ENCODE measurements around the gene GPR141.
"Not testable (repeated sequence)": the region's sequence is repeated elsewhere in the genome, so short reads cannot be mapped to it uniquely, and the experiment has no call there.

Gene GPR141

DNA sequence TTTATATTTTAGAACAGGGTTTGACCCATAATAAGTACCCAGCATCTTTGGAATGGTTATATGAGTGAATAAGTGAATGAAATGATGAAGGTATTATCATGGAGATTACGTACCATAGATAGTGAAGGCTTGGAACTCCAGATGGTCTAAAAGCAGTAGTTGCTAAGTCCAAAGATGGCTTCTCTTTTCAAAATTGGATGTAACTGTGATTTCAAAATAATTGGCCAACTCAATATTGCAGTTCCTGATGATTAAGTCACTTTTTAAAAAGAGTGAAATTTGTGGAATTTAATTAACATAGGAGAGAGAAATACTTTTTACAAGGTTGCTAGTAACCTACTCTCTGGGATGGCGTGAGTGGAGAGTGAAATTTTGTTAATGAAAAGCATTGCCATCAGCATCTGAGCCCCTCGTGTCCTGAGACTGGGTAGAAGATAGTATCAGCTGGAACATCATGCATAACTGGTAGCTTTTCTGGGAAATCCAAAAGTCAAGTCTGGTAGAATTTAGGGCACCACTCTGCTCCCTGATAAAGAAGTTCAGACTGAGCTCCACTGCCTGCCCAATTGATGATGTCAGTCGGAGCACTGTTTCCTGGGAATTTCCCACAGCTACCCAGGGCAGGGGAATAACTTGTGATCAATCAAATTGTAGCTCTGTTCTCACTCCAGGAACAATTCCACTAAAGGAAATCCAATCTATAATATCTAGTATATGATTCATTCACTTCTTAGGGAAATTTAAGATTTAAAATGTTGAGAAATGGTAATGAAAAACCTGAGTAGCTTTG lies 3.2 kb downstream of the GPR141 start:
- no peak for DNase-seq

DNA sequence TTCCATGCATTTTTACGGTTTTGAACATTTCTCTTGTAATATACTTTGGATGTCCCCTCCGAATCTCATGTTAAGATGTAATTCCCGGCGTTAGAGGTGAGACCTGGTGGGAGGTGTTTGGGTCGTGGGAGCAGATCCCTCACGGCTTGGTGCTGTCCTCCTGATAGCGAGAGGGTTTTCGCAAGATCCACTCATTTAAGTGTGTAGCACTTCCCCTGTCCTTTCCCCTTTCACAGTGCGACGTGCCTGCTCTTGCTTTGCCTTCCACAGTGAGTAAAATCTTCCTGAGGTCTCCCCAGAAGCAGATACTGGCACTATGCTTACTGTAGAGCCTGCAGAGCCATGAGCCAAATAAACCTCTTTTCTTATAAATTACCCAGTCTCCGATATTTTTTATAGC lies 6.6 kb downstream of the GPR141 start:
- DNase-seq = no peak

DNA sequence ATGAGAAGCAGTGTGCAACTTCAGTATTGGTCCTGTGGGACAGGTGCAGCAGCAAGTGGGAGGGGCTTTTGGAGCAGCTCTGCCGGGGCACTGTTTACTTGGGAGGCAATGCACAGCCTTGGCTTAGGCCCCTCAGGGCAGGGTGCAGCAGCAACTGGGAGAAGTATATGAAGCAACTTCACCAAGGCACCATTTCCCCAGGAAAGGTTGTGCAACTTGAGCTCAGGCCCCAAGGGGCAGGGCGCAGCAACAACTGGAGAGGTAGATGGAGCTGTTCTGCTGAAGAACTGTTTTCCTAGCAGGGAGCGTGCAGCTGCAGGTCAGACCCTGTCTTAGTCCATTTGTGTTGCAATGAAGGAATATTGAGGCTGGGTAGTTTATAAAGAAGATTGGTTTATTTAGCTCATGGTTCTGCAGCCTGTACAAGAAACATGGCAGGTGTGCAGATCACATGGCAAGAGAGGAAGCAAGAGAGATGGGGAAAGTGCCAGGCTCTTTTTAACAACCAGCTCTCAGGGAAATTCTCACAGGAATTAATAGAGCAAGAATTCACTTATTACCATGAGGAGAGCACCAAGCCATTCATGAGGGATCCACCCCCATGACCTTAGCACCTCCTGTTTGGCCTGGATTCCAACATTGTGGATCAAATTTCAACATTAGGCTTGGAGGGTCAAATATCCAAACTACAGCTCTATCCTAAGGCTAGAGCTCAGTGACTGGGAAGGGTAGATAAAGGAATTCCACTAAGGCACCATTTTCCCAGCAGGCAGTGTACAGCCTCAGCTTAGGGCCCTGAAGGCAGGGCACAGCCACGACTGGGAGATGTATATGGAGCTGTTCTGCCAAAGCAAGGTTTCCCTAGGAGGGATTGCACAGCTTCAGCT lies 10.9 kb downstream of the GPR141 start:
- no peak for DNase-seq

DNA sequence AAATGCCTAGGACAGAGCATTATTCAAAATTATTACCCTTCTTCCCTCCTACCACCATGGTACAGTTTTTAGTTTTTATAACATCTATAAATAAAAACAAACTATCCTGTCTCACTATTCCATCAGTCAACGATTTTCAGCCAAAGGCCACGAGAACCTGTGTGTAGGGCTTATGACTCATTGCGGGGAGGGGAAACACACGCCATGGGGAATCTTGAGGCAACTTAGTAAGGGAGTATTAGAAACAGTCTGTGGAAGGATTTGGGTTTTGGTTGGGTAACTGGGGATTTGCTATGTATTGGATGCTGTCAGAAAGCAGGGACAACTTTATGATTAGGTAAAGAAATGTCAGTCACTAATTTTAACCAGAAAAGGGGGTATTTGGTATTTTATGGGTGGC lies 14.7 kb downstream of the GPR141 start:
- DNase-seq = no peak

DNA sequence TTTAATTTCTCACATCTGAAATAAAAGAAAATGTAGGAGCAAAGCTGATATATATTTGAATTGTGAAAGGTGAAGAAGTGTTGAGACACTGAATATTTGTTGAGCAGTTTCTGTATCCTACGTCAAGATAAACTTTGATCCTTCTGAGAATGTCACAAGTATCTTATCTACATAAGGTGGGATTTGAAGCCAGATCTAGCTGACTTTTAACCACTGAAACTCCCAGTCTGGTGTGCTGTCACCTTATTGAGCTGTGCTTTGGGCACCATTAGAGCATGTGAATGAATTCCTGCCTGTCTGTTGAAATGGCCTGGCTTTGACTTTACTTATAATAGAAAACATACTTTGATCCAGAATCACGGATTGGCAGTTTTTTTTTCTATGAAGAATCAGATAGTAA lies 15.2 kb downstream of the GPR141 start:
- no peak for DNase-seq

DNA sequence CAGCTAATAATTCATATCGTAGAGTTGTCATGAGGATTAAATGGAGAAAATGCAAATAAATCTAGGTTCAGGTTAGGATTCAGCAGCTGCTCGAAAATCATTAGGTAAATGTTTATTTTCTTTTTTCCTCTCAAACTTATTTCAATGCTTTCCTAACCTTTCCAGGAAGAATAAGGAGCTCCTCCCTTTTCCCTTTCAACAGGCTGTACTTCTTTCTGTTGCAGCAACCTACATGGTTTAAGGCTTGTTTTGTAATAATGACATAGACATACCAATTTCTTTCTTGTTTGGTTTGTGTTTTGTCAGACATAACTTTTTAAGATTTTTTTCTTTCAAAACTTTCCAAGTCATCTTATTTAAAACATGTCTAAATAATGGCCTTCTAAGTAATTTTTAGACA lies 18.2 kb downstream of the GPR141 start:
- DNase-seq = no peak

DNA sequence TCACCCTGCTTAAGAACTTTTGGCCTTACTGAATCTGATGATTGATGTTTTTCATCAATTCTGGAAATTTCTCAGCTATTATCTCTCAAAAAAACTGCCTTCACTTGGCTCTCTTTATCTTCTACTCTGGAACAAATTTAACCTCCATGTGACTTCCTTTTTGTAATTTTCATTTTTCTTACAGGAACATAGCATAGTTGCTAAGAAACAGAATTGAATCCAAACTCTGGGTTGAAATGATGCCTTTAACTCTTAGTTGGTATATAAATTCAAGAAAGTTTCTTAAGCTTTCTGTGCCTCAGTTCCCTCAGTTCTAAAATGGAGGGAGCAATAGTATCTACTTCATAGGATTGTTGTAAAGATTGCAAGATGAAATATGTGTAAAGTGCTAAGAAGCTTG lies 19.8 kb downstream of the GPR141 start:
- DNase-seq = no peak

DNA sequence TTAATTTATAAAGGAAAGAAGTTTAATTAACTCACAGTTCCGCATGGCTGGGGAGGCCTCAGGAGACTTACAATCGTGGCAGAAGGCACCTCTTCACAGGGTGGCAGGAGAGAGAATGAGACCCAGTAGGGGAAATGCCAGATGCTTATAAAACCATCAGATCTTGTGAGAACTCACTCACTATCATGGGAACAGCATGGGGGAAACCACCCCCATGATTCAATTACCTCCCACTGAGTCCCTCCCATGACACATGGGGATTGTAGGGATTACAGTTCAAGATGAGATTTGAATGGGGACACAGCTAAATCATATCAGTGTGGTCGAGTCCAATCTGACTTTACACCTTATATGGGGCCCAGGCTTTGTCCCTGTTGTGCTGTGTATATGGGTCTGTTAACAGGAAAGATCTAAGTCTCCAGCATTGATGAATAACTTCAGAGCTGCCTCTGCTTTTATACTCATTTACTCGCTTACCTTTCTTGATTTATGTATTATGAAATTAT lies 20.8 kb downstream of the GPR141 start:
- not testable (repeated sequence) for DNase-seq

DNA sequence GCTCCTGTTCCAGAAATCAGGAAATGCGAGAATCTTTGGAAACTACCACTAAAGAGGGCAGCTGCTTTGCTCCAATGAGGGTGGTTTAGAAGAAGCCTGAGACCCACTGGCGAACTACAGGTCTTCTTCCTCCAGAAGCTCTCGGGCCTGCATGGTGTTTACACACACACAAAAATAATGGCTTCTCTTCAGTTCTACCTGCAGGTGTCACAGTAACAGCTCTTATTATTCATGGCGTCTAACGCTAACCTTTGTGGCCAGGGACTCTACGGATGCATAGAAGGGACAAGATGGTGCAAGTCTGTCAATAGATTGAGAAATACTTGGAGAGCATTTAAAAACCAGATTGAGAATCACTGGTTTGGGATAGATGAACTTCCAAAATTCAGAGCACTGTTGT lies 22.4 kb downstream of the GPR141 start:
- DNase-seq = no peak

DNA sequence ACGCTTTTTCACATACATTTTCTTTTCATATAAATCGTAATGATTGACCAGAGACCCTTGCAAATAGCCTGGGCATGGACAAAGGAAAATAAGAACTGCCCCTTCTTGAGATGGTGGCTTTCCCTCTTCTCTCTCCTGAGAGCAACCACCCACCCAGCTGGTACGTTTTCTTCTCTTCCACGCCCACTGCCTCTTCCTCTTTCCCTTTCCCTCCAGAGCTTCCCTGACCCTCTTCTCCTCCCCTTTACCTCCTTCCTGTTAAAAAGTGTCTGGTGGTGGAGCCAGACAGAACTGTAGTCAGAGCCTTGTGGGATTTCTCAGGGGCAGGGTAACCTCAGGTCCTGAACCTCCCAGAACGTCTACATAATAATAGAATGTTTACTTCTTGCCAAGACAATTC lies 23.2 kb downstream of the GPR141 start:
- no peak for DNase-seq

DNA sequence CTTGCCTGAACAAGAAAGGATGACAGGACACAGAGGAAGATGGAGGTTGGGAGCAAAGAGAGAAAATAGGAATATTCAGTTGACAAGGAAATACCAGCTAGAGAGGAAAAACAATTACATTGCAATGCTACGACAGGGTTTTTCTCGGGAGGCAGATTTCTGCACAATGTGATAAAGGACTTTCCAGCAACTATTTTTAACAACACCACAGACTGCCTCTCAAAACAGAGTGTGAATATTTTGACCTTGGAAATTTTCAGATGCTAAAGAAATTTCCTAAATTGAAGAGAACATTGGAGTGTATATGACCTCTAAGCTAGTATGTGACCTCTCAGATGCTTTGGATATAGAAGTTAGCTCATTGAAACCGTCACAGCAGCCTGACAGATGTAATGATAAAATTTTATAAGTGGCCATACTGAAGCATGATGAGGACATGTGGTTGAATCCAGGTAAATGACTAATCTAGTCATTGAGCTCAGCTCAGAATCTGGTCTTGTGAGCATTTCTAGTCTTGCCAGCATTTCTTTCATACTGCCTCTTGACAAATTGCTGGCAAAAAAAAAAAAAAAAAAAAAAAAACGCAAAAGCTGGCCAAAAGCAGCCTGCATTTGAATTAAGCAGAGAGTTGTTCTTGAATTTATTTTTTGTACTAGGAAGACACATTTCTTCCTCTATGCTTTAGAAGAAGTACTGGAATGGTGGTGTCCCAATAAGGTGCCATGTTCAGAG lies 24.4 kb downstream of the GPR141 start:
- no peak for DNase-seq

DNA sequence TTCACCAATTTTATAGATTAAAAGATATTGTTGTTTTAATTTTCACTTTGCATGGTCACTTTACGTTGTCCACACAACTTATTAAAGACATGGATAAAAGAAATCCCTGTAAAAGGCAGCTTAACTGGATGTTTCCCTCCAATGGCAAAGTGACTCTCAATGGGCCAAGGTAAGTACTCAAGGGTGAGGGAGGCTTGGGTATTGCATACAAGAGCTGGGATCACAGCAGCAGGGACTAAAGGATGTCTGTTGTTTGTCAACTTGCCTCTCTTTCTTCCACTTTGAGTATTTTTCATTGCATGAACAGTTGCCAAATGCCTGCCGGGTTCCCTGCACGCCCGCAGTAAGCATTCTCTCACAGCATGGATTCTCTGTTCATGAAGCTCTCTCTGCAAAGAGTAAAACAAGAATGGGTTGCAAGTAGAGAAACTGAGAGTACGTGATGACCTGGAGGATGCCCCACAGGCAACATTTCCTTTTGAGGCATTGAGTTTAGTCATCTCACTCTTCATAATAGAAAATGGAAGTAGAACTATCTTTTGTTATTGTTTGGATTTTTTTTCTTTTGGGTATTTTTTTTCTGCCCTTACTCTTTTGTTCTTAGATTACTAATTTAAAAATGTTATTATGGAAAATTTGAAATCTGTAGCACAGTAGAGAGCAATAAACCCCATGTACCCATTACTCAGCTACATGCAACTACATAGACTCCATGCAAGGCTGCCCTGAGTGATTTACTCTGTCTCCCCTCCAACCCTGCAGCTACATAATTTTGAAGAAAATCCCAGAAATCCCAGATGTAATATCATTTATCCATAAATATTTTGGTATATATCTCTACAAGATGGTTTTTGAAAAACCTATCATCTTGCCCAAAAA lies 26.3 kb downstream of the GPR141 start:
- no peak for DNase-seq

DNA sequence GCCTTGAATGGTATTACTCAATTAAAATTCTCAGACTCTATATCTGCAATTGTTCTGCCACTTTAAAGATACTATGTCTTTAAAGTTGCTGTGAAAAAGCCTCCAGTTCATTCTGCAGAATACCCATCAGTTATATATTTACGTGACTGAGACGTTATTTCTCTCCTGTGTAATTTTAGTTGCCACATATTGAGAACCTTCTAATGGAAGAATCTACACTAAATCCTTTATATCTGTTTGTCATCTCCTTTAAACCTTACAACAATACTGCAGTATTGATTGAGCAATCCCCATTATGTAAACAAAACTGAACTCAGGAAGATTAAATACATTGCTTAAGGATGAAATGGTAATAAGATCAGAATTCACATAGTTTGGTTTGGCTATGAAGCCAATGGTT lies 30.0 kb downstream of the GPR141 start:
- no peak for DNase-seq

DNA sequence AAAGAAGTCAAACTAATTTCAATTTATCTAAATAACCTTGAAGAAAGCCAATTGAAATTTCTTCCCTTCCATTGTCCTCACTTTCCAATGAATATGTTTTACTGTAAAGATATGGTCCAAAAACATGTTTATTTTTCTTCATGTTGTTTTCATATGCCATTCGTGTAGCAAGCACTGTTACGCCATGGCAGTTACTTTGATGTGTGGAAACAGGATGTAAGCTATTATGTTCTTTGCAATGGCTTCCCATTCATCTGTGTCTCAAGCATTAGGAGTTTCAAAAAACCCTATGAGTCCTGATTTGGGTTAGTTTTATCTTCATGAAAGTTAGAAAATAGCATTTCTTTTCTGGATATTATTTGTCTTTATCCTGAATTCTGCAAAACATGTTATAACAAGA lies 31.0 kb downstream of the GPR141 start:
- no peak for DNase-seq

DNA sequence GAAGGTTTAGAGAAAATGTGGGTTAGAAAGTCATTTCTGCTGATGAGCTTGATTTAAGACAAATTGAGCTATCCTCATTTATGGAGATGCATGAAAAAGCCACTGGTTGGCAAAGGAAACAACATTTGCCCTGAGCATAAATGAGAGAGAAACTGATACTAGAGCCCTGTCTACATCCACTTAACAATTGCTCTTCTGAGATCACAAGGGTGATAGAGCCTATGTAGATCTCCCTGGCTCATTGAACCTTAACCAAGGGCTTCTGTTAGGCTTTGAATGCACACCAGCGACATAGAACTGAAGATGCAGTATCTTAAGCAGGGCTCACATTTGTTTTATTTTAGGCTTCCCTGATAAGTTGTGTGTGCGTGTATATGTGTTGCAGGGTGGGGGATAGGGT lies 35.0 kb downstream of the GPR141 start:
- DNase-seq = no peak

DNA sequence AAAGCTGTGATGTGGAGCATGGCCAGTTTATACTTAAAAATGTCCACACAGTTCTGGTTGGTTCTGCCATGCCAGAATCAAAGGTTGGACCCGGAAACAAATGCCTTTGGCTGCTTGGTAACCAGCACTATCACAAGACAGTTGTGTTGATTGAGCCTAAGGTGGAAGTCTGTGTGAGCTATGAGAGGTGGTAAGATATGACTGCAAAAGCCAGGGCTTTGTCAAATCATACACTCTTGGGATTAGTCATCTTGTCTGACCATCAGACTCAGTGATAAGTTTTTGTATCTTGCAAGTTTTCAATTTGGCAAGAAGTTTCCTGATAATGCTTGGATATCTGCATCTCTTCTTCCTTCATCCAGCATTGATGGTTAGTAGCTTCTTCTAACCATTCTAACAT lies 35.5 kb downstream of the GPR141 start:
- DNase-seq = no peak

DNA sequence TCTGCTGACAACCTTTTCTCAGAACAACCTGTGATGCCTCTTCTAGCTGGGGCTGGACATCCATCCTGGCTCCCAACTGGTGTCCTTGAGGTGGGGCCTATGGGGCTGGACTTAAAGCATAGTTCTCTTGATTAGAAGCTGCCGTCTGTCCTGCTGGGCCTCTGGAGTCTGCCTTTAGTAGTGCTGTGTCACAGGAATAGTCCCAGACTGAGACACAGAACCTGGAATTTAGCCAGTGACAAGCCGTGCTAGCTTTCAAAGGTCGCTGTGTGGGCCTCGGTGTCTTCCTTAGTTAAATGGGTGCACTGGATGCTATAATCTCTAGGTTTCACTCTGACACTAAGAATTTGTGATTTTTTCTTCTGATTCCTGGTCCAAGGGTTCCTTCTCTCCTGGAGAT lies 41.2 kb downstream of the GPR141 start:
- no peak for DNase-seq

DNA sequence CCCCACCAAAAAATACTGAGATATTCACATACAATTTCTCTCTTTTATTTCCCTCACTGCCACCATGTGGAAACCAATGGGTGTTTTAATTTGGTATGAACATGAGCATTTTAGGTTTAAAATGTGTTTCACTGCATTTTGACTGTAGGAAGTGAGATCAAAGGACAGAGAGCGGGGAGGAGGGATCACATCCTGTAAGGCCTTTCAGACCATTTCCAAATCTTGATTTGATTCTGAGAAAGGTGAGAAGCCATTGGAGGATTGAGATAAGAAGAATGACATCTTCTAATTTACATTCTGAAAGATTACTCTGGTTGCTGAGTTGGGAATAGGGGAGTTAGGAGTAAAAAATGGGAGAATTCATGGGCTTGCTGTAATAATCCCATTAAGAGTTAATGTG lies 42.5 kb downstream of the GPR141 start:
- DNase-seq = no peak

DNA sequence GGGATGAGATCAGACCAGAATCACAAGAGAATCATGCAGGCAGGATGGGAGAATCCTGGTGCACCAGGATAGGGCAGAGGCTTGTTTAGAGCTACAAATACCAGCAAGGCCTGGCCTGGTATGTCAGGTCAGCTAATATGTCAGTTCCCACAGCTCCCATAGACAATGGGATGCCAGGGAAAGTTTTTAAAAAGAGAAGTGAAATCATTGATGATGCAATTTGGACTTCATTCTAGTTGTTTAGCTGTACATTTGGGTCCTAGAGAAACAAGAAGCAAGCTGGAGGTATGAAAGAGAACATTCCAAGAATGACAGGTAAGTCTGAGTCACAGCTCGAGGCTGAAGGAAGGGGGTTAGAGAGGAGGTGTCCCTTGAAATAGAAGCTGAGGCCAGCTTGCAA lies 45.2 kb downstream of the GPR141 start:
- no peak for DNase-seq

DNA sequence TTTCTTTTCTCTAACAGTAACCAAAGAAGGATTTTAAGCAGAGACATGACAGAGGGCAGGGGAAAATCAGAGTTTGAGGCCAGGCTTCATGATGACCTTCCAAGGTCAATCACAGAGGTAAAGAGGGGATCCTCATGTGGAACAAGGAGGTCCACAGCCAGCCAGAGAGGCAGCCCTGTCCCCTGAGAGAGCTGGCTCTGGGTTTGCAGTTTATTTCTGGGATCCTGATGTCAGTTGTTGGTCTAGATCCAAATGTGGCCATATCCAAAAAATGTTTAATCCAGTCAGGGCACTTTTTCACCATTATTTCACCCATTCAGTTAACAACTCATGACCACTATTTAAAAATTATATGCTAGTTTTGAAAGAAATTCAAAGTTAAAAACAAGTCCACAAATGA lies 45.6 kb downstream of the GPR141 start:
- DNase-seq = no peak

DNA sequence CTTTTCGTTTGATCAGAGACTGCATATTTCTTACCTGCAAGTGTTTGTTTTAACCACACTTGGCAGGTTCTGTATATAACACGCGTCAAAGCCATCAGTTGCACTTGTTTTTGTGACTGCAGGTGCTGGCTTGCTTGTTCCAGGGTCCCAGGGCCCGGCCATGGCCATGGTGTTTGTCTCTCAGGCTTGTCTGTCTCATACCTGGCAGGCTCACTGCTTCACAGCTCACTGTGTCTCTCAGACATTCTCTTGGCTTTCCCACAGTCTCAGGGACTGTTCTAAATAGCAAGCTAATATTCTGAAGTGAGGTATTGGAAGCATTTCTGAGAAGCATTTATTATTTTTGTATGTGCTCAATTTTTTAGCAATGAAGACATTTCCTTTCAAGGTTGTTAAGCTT lies 46.9 kb downstream of the GPR141 start:
- no peak for DNase-seq

DNA sequence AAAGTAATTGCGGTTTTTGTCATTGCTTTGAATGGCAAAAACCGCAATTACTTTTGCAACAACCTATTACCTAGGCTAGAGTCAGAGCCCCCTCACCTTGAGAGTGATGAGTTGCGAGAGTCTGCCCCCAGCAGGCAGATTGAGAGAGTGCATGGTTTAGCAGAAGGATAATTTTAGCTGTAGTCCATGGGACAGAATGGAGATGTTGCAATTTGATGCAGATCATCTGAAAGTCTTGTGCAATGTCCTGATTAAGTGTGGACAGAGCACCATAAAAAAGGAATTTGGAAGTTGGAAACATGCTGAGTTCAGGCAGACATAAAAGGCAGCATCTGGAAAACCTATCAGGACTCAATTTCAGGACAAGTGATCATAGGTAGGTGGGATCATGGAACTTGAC lies 48.7 kb downstream of the GPR141 start:
- DNase-seq = no peak

Data from cerebellar nuclear complex (tissue), 1 donor.